Urinary bladder (tissue), 4 donors: ENCODE measurements around the gene TJP2. TPM values are rescaled to one million over a fixed set of nuclear protein-coding genes. Genes with fewer than 3 reads are reported as not detected.

Experiments used
- DNase-seq: peaks from one replicate; pipeline ENCODE4 v3.0.0-alpha.2; 2015; ENCODE audit errors: extremely low spot score
- H3K27ac ChIP-seq: one replicate; pipeline ENCODE4 v1.5.1; 2013; ENCODE audit warnings: low read depth, mild to moderate bottlenecking, moderate library complexity
- H3K36me3 ChIP-seq: one replicate; pipeline ENCODE4 v1.6.1; 2013; ENCODE audit warnings: mild to moderate bottlenecking, moderate library complexity; ENCODE audit not compliant: insufficient read depth
- H3K4me1 ChIP-seq: one replicate; pipeline ENCODE4 v1.6.1; 2013; ENCODE audit warnings: mild to moderate bottlenecking, moderate library complexity; ENCODE audit not compliant: insufficient read depth
- H3K4me3 ChIP-seq: one replicate; pipeline ENCODE4 v1.5.1; 2013; ENCODE audit warnings: low read depth, low read length
- WGBS: extraction: QIAGEN DNeasy Blood & Tissue Kit; methylation state at CpG from one replicate; pipeline ENCODE4 v1.1.7; 2013; 5-methylcytosine and 5-hydroxymethylcytosine counted together
- polyA plus RNA-seq: library from polyadenylated mRNA; stranded (reverse); fragments of 200-250 nt; gene quantifications from one replicate; pipeline ENCODE4 v1.2.3, GENCODE V29; 2013
- total RNA-seq: library from RNA; depleted of rRNA; stranded (reverse); fragments of >200 nt; gene quantifications from one replicate; pipeline ENCODE4 v1.2.3, GENCODE V29; 2014
- donor health status: healthy with polysubstance abuse.
- donor health status: healthy.

The TJP2 gene
- total and polyA plus RNA-seq, 2 donors = 56.3 to 72.1 TPM

GRCh38 chr9:69190086-69190862, 16.2 kb downstream of the TJP2 start:
- Histone ChIP-seq H3K4me3 (no peak overlapping the region), H3K36me3 (no peaks in the 10 kb centered on the region), H3K27ac (no peak overlapping the region), H3K4me1 (peaks cover 2% of the 10 kb centered on the region)
- no peak for DNase-seq
- 74% methylated on average over 5 of the region's 5 CpGs for WGBS

GRCh38 chr9:69190863-69191181, 16.7 kb downstream of the TJP2 start:
- DNase-seq = no peak
- WGBS = 73% methylated on average over 1 of the region's 1 CpG
- Histone ChIP-seq H3K4me1 (peaks cover 2% of the 10 kb centered on the region), H3K4me3 (no peak overlapping the region), H3K36me3 (no peaks in the 10 kb centered on the region), H3K27ac (no peak overlapping the region)

- Histone ChIP-seq H3K36me3 (no peaks in the 10 kb centered on the region), H3K4me3 (no peak overlapping the region), H3K27ac (no peak overlapping the region), H3K4me1 (peaks cover 2% of the 10 kb centered on the region)
- WGBS = 76% methylated on average over 3 of the region's 3 CpGs
- DNase-seq = no peak
These were observed 17.2 kb downstream of the TJP2 start for GRCh38 chr9:69191231-69191630.

- Histone ChIP-seq H3K27ac (no peak overlapping the region), H3K4me1 (peaks cover 2% of the 10 kb centered on the region), H3K4me3 (no peak overlapping the region), H3K36me3 (no peaks in the 10 kb centered on the region)
- DNase-seq = no peak
- 85% methylated on average over 3 of the region's 3 CpGs for WGBS
These were observed 18.1 kb downstream of the TJP2 start for GRCh38 chr9:69192214-69192613.

GRCh38 chr9:69193685-69194032, 19.6 kb downstream of the TJP2 start:
- DNase-seq = no peak
- WGBS = 83% methylated on average over 1 of the region's 1 CpG
- Histone ChIP-seq H3K4me3 (no peak overlapping the region), H3K4me1 (no peaks in the 10 kb centered on the region), H3K36me3 (no peaks in the 10 kb centered on the region), H3K27ac (no peak overlapping the region)

GRCh38 chr9:69194702-69195418, 20.8 kb downstream of the TJP2 start:
- no peaks in the 10 kb centered on the region for H3K36me3 ChIP-seq
- WGBS = 57% methylated on average over 5 of the region's 5 CpGs
- H3K4me1 ChIP-seq = no peaks in the 10 kb centered on the region

GRCh38 chr9:69195668-69196067, 21.6 kb downstream of the TJP2 start:
- 40% methylated on average over 3 of the region's 3 CpGs for WGBS
- no peak overlapping the region for H3K27ac ChIP-seq
- H3K4me3 ChIP-seq = no peak overlapping the region
- no peak for DNase-seq
- no peaks in the 10 kb centered on the region for H3K4me1 ChIP-seq
- H3K36me3 ChIP-seq = no peaks in the 10 kb centered on the region

More at GRCh38 chr9:69194702-69195418, 20.8 kb downstream of the TJP2 start:
- no peak overlapping the region for H3K4me3 ChIP-seq
- no peak overlapping the region for H3K27ac ChIP-seq
- no peak for DNase-seq

GRCh38 chr9:69197687-69198086, 23.6 kb downstream of the TJP2 start:
- Histone ChIP-seq H3K27ac (no peak overlapping the region), H3K4me1 (no peaks in the 10 kb centered on the region), H3K36me3 (no peaks in the 10 kb centered on the region), H3K4me3 (no peak overlapping the region)
- no peak for DNase-seq
- WGBS = 91% methylated on average over 4 of the region's 4 CpGs

- Histone ChIP-seq H3K4me1 (no peaks in the 10 kb centered on the region), H3K27ac (no peak overlapping the region), H3K4me3 (no peak overlapping the region), H3K36me3 (no peaks in the 10 kb centered on the region)
- 27% methylated on average over 7 of the region's 7 CpGs for WGBS
- DNase-seq = no peak
These were observed 24.6 kb downstream of the TJP2 start for GRCh38 chr9:69198521-69199220.

GRCh38 chr9:69199769-69200470, 25.8 kb downstream of the TJP2 start:
- H3K4me1 ChIP-seq = no peaks in the 10 kb centered on the region
- no peak overlapping the region for H3K4me3 ChIP-seq
- H3K36me3 ChIP-seq = no peaks in the 10 kb centered on the region
- no peak overlapping the region for H3K27ac ChIP-seq
- WGBS = 64% methylated on average over 9 of the region's 9 CpGs
- no peak for DNase-seq

- H3K4me3 ChIP-seq = no peak overlapping the region
- no peaks in the 10 kb centered on the region for H3K4me1 ChIP-seq
- no peak overlapping the region for H3K27ac ChIP-seq
- H3K36me3 ChIP-seq = no peaks in the 10 kb centered on the region
- WGBS = 94% methylated on average over 4 of the region's 4 CpGs
- no peak for DNase-seq
These were observed 28.5 kb downstream of the TJP2 start for GRCh38 chr9:69202556-69202955.

- Histone ChIP-seq H3K36me3 (no peaks in the 10 kb centered on the region), H3K27ac (no peak overlapping the region), H3K4me3 (no peak overlapping the region), H3K4me1 (no peaks in the 10 kb centered on the region)
- no peak for DNase-seq
- WGBS = 26% methylated on average over 2 of the region's 2 CpGs
These were observed 30.2 kb downstream of the TJP2 start for GRCh38 chr9:69204326-69204725.

GRCh38 chr9:69204849-69205248, 30.8 kb downstream of the TJP2 start:
- no peaks in the 10 kb centered on the region for H3K4me1 ChIP-seq

More at GRCh38 chr9:69204849-69205248, 30.8 kb downstream of the TJP2 start:
- H3K4me3 ChIP-seq = no peak overlapping the region
- no peak overlapping the region for H3K27ac ChIP-seq
- no peak for DNase-seq
- 30% methylated on average over 7 of the region's 7 CpGs for WGBS
- no peaks in the 10 kb centered on the region for H3K36me3 ChIP-seq
